ENCODE data around the gene CFAP210. TPM values are rescaled to one million over a fixed set of nuclear protein-coding genes. Genes with fewer than 3 reads are reported as not detected.

The CFAP210 gene
- total and polyA plus RNA-seq, 4 donors = 0.02 to 0.42 (median 0.21) TPM

- WGBS = 17% methylated on average over 17 of the region's 17 CpGs
- Histone ChIP-seq H3K9ac (ENCODE audit: low read depth in 1 of 2, low read length in 2 of 2) (peak overlapping the region in 1 of 2 donors; percentile 16), H3K36me3 (ENCODE audit: control insufficient read depth in 4 of 4, insufficient read depth in 3 of 4, low read depth in 1 of 4, low read length in 3 of 4) (no peaks in the 10 kb centered on the region), H3K27me3 (ENCODE audit: control insufficient read depth in 4 of 4, insufficient read depth in 4 of 4, low read length in 3 of 4) (no peaks in the 10 kb centered on the region), H3K27ac (ENCODE audit: low read depth in 1 of 2, low read length in 2 of 2) (peak overlapping the region; percentile 68 to 73), H3K4me3 (ENCODE audit: low read depth in 1 of 3, low read length in 3 of 3) (peak overlapping the region; percentile 59 to 69 (median 64)), H3K4me1 (ENCODE audit: control insufficient read depth in 4 of 4, insufficient read depth in 4 of 4, low read length in 3 of 4) (peaks cover 0 to 19% (median 14%) of the 10 kb centered on the region in 4 donors), H3K9me3 (ENCODE audit: control insufficient read depth in 4 of 4, low read length in 3 of 4) (no peaks in the 10 kb centered on the region)
- TF ChIP-seq HNF4A (conservative IDR thresholded peaks at IDR 0.05) = peak in 1 of 2 donors; percentile 29
- TF ChIP-seq YY1 (IDR thresholded peaks at IDR 0.05) = peak; percentile 73
- TF ChIP-seq RAD21 (IDR thresholded peaks at IDR 0.05) = peak in 1 of 2 donors; percentile 43
- TF ChIP-seq MAX (IDR thresholded peaks at IDR 0.05) = peak; percentile 24
- no peak for TF ChIP-seq REST (IDR thresholded peaks at IDR 0.05)
- no peak for TF ChIP-seq NR2F2 (IDR thresholded peaks at IDR 0.05)
- peak in 1 of 2 donors; percentile 27 for TF ChIP-seq RXRA (IDR thresholded peaks at IDR 0.05)
- TF ChIP-seq FOXA1 (IDR thresholded peaks at IDR 0.05) = peak; percentile 2
- peak; percentile 52 for DNase-seq (ENCODE audit: low spot score)
Measured at GRCh38 chr2:169715379-169716237, 21.4 kb upstream of the CFAP210 start.

GRCh38 chr2:169714699-169715098 lies 20.5 kb upstream of the CFAP210 start:
- Histone ChIP-seq H3K4me3 (ENCODE audit: low read depth in 1 of 3, low read length in 3 of 3) (no peak overlapping the region), H3K27me3 (ENCODE audit: control insufficient read depth in 4 of 4, insufficient read depth in 4 of 4, low read length in 3 of 4) (no peaks in the 10 kb centered on the region), H3K9me3 (ENCODE audit: control insufficient read depth in 4 of 4, low read length in 3 of 4) (no peaks in the 10 kb centered on the region), H3K9ac (ENCODE audit: low read depth in 1 of 2, low read length in 2 of 2) (no peak overlapping the region), H3K36me3 (ENCODE audit: control insufficient read depth in 4 of 4, insufficient read depth in 3 of 4, low read depth in 1 of 4, low read length in 3 of 4) (no peaks in the 10 kb centered on the region), H3K4me1 (ENCODE audit: control insufficient read depth in 4 of 4, insufficient read depth in 4 of 4, low read length in 3 of 4) (peaks cover 0 to 19% (median 14%) of the 10 kb centered on the region in 4 donors), H3K27ac (ENCODE audit: low read depth in 1 of 2, low read length in 2 of 2) (peak overlapping the region; percentile 68 to 73)
- 94% methylated on average over 6 of the region's 6 CpGs for WGBS
- TF ChIP-seq CTCF (IDR thresholded peaks at IDR 0.05; ENCODE audit: low read depth, low read length, missing input control) (no peak), FOXA1 (IDR thresholded peaks at IDR 0.05) (no peak), ATF3 (IDR thresholded peaks at IDR 0.05) (no peak), FOXA2 (IDR thresholded peaks at IDR 0.05) (no peak), YY1 (IDR thresholded peaks at IDR 0.05) (no peak), EGR1 (IDR thresholded peaks at IDR 0.05; ENCODE audit: low read depth in 2 of 2) (no peak), HNF4G (IDR thresholded peaks at IDR 0.05) (no peak), TAF1 (conservative IDR thresholded peaks at IDR 0.05) (no peak), SP1 (IDR thresholded peaks at IDR 0.05) (no peak), RXRA (IDR thresholded peaks at IDR 0.05) (no peak), JUND (IDR thresholded peaks at IDR 0.05) (no peak), ZBTB33 (IDR thresholded peaks at IDR 0.05) (no peak), MAX (IDR thresholded peaks at IDR 0.05) (no peak), GABPA (IDR thresholded peaks at IDR 0.05 in 1 of 2, conservative IDR thresholded peaks at IDR 0.05 in 1 of 2) (no peak), HNF4A (conservative IDR thresholded peaks at IDR 0.05) (no peak), NR2F2 (IDR thresholded peaks at IDR 0.05) (no peak), REST (IDR thresholded peaks at IDR 0.05) (no peak), RAD21 (IDR thresholded peaks at IDR 0.05) (no peak)
- DNase-seq (ENCODE audit: low spot score) = no peak
